ENCODE data around the gene NOTCH2.

The NOTCH2 gene

GRCh38 chr1:119869995-119870394 is 199.5 kb downstream of the NOTCH2 start:
- DNase-seq: no peak

GRCh38 chr1:119868176-119868575 is 201.3 kb downstream of the NOTCH2 start:
- DNase-seq: no peak

GRCh38 chr1:119866451-119866850 is 203.0 kb downstream of the NOTCH2 start:
- DNase-seq: no peak

- DNase-seq: no peak
Measured at GRCh38 chr1:119865627-119866026, 203.8 kb downstream of the NOTCH2 start.

GRCh38 chr1:119862276-119862675 is 207.2 kb downstream of the NOTCH2 start:
- no peak for DNase-seq

Measured in GF-D8 (cell line).